HEK293T (cell line): ENCODE results near the gene PHF3.

Experiments
- ARNT ChIP-seq: fragments of 450-650 bp; IDR thresholded peaks from 2 replicates; pipeline ENCODE4 v1.6.1; 2017; ENCODE audit warnings: mild to moderate bottlenecking
- BHLHE40 ChIP-seq: fragments of 450-650 bp; IDR thresholded peaks from 2 replicates; pipeline ENCODE4 v1.6.1; 2016; ENCODE audit warnings: mild to moderate bottlenecking, moderate library complexity, borderline replicate concordance
- ELF4 ChIP-seq: fragments of 450-650 bp; IDR thresholded peaks from 2 replicates; pipeline ENCODE4 v1.6.1; 2017; ENCODE audit warnings: antibody characterized with exemption
- FOXA1 ChIP-seq: fragments of 450-650 bp; IDR thresholded peaks from 2 replicates; pipeline ENCODE4 v1.6.1; 2016; ENCODE audit warnings: mild to moderate bottlenecking
- FOXK2 ChIP-seq: fragments of 450-650 bp; IDR thresholded peaks from 2 replicates; pipeline ENCODE4 v1.6.1; 2016; ENCODE audit warnings: mild to moderate bottlenecking
- FOXM1 ChIP-seq: fragments of 450-650 bp; IDR thresholded peaks from 2 replicates; pipeline ENCODE4 v1.6.1; 2017; ENCODE audit warnings: mild to moderate bottlenecking, borderline replicate concordance
- PKNOX1 ChIP-seq: fragments of 450-650 bp; IDR thresholded peaks from 2 replicates; pipeline ENCODE4 v1.6.1; 2016
- SP1 ChIP-seq: fragments of 450-650 bp; IDR thresholded peaks from 2 replicates; pipeline ENCODE4 v1.6.1; 2017
- SUZ12 ChIP-seq: fragments of 450-650 bp; IDR thresholded peaks from 2 replicates; pipeline ENCODE4 v1.6.1; 2016; ENCODE audit warnings: mild to moderate bottlenecking

DNA sequence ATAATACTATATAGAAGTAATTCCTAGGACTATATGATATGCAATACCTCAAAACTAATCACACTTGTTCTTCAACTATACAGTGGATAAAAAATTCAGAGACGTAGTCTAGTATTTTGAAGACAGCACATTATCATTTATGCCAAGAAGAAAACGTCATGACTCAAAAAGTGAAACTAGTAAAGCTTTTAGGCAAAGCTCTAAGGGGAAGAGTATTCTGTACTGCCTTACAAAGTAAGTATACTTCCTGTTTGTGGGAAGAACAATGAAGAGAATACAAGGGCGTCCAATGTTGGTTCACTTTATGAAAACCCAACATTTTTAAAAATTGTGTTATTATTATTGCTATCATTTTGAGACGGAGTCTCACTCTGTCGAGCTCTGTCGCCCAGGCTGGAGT lies 35.5 kb upstream of the PHF3 start:
- TF ChIP-seq ELF4 (no peak), FOXK2 (no peak), FOXM1 (no peak), ARNT (no peak), SUZ12 (no peak), BHLHE40 (no peak), PKNOX1 (no peak), FOXA1 (no peak), SP1 (no peak)
